ENCODE measurements around the gene TMEM266.

The TMEM266 gene

DNA sequence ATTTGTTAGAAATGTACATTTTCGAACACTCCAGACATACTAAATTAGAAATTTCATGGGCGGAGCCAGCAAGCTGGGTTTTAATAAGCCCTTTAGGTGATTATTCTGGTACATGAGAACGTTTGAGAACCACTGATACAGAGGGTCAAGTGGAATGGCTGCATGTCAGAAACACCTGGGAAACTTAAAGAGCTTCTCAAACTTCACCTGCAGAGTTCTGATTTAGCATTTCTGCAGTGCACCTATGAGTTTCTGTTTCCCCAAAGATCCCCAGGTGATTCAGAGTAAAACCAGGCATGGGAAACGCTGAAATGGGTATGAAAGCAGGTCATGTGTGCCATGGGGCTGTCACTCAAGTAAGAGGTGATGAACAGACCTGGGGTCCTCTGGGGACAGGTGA is 68.1 kb downstream of the TMEM266 start:
- H3K9me3 Mint-ChIP-seq: no peaks in the 10 kb centered on the region
- H3K4me1 Mint-ChIP-seq (ENCODE audit: low read depth): no peaks in the 10 kb centered on the region
- H3K4me3 Mint-ChIP-seq: no peak overlapping the region
- H3K27ac Mint-ChIP-seq: no peak overlapping the region
- no peaks in the 10 kb centered on the region for H3K36me3 Mint-ChIP-seq (ENCODE audit: low read depth)
- peaks cover 6% of the 10 kb centered on the region for H3K27me3 Mint-ChIP-seq (ENCODE audit: low read depth)
- DNase-seq (ENCODE audit: low spot score): no peak

DNA sequence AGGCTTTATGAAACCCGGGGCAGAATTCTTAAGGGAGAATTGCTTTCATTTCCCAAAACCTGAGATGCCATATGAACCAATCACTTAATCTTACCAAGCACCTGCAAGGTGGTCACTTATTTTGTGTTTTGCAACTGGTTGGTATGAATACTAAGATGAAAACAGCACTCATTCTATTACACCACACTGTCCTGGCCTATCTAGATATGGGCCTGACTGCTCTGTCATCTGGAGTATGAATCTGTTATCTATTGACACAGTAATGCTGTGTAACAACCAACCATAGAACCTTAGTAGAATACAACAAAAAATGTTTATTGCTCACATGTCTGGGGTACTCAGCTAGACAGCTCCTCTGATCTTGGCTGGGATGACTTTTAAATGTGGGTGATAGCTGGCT is 74.8 kb downstream of the TMEM266 start:
- Mint-ChIP-seq H3K9me3 (no peaks in the 10 kb centered on the region), H3K36me3 (ENCODE audit: low read depth) (no peaks in the 10 kb centered on the region), H3K4me3 (no peak overlapping the region), H3K4me1 (ENCODE audit: low read depth) (peaks cover 7% of the 10 kb centered on the region), H3K27ac (no peak overlapping the region), H3K27me3 (ENCODE audit: low read depth) (peaks cover 6% of the 10 kb centered on the region)
- DNase-seq (ENCODE audit: low spot score): no peak

DNA sequence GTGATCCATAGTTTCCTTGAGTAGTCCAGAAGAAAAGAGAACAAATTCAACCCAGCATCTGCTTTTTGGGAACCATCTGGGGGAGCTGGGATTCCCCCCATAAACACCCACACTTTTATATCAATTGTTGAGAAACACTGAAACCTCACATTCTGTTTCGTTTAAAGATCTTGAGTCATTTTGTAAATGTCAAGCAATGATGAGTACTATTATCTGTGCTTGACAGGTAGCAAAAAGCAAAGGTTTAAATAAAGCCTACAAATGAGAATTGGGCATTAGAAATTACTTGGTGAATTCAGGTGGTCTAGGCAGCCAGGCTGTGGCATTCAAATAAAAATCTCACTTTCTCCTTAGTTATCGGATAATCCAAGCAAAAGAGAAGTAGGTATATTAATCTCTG is 75.7 kb downstream of the TMEM266 start:
- Mint-ChIP-seq H3K27me3 (ENCODE audit: low read depth) (peaks cover 8% of the 10 kb centered on the region), H3K36me3 (ENCODE audit: low read depth) (no peaks in the 10 kb centered on the region), H3K9me3 (no peaks in the 10 kb centered on the region), H3K4me1 (ENCODE audit: low read depth) (peaks cover 7% of the 10 kb centered on the region), H3K27ac (no peak overlapping the region), H3K4me3 (no peak overlapping the region)
- no peak for DNase-seq (ENCODE audit: low spot score)

DNA sequence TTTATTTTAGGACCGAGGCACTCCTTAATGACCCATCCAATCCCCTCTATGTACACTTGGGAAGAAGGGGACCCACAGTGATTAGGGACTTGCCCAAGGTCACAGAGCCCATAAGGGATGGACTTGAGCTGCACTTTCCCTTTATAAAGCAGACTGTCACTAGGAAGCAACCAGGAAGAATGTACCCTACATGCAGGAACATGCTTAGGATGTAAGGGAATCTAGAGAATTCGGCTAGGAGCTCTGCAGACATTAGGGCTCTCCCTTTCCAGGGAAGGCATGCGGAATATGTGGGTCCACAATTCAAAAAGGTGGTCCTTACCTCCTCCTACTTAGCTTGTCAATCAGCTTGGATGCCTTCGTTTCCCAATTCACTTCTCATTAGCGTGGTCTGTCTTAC is 78.7 kb downstream of the TMEM266 start:
- Mint-ChIP-seq H3K27ac (no peak overlapping the region), H3K27me3 (ENCODE audit: low read depth) (peaks cover 20% of the 10 kb centered on the region), H3K36me3 (ENCODE audit: low read depth) (no peaks in the 10 kb centered on the region), H3K4me3 (no peak overlapping the region), H3K4me1 (ENCODE audit: low read depth) (peaks cover 7% of the 10 kb centered on the region), H3K9me3 (no peaks in the 10 kb centered on the region)
- no peak for DNase-seq (ENCODE audit: low spot score)

DNA sequence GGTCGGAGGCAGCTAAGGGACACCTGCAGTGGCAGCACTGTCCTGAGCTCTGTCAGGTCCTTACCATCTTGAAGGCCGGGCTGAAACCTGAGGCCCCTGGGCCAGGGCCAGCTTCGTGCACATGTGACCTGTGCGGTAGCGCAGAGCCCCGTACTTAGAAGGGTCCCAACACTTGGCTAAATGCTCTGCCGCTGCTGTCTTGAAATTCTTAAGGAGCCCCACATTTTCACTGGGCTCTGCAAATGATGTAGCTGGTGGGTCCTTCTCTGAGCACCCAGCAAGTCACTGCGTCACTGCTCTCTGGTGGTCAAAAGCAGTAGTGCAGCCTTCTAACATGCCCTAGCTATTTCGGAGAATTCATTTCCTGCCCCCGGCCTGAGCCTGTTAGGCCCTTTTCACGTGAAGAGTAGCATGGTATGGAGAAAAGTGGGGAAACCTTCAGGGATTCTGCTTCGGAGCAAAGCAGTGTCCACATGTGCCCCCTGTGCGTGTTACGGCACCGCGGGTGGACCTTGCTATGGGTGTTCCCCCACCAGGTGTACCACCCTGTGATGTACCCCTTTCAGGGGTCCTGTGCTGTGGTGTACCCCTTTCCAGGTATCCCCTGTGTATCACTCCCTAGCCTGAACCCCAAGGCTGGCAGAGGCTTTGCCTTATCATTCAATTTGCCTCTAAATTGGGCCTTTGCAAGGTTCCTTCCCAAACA is 79.7 kb downstream of the TMEM266 start:
- Mint-ChIP-seq H3K4me3 (no peak overlapping the region), H3K27me3 (ENCODE audit: low read depth) (peaks cover 26% of the 10 kb centered on the region), H3K9me3 (no peaks in the 10 kb centered on the region), H3K27ac (no peak overlapping the region), H3K36me3 (ENCODE audit: low read depth) (no peaks in the 10 kb centered on the region), H3K4me1 (ENCODE audit: low read depth) (peaks cover 7% of the 10 kb centered on the region)
- DNase-seq (ENCODE audit: low spot score): peak; percentile 61

DNA sequence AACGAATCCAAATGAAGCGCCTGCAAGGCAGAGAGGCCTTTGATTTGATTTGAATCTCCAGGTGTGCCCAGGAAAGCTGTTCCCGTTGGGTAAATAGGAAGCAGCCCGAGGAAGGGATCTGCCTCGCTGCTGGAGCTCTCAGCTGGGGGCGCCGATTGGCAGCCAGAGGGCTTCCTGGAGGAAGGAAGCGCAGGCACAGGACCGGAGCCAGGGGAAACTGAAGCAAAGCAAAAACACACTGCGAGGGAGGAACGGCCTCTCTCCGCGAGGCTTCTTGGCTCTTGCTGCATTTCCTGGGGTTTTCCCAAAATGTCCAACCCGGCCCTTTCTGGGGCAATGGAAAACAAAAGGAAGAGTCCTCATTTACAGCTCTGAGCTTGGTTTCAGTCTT is 80.3 kb downstream of the TMEM266 start:
- Mint-ChIP-seq H3K27ac (no peak overlapping the region), H3K27me3 (ENCODE audit: low read depth) (peaks cover 27% of the 10 kb centered on the region), H3K36me3 (ENCODE audit: low read depth) (no peaks in the 10 kb centered on the region)

DNA sequence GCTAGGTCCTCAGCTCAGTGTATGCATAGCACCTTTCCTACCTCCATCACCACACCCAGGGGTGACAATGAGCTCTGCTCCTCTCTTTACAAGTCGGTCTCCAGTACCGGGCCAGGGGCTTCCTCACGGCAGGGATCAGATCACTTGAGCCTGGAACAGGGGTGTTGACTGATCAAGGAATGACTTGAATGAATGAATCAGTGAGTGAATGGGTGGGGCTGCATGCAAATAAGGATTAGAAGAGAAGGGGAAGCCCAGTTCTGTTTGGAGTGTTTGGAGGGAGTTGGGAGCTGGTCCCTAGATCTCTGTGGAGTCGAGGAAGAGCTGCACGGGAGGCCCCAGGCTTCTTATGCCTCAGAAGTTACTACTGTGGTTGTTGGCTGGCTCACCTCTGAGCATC is 87.0 kb downstream of the TMEM266 start:
- DNase-seq (ENCODE audit: low spot score): no peak
- H3K4me1 Mint-ChIP-seq (ENCODE audit: low read depth): peaks cover 4% of the 10 kb centered on the region
- no peaks in the 10 kb centered on the region for H3K9me3 Mint-ChIP-seq
- peaks cover 33% of the 10 kb centered on the region for H3K27me3 Mint-ChIP-seq (ENCODE audit: low read depth)
- no peak overlapping the region for H3K4me3 Mint-ChIP-seq
- no peaks in the 10 kb centered on the region for H3K36me3 Mint-ChIP-seq (ENCODE audit: low read depth)
- H3K27ac Mint-ChIP-seq: no peak overlapping the region

More for the DNA sequence above, 80.3 kb downstream of the TMEM266 start:
- Mint-ChIP-seq H3K9me3 (no peaks in the 10 kb centered on the region), H3K4me3 (no peak overlapping the region), H3K4me1 (ENCODE audit: low read depth) (peaks cover 7% of the 10 kb centered on the region)
- no peak for DNase-seq (ENCODE audit: low spot score)

DNA sequence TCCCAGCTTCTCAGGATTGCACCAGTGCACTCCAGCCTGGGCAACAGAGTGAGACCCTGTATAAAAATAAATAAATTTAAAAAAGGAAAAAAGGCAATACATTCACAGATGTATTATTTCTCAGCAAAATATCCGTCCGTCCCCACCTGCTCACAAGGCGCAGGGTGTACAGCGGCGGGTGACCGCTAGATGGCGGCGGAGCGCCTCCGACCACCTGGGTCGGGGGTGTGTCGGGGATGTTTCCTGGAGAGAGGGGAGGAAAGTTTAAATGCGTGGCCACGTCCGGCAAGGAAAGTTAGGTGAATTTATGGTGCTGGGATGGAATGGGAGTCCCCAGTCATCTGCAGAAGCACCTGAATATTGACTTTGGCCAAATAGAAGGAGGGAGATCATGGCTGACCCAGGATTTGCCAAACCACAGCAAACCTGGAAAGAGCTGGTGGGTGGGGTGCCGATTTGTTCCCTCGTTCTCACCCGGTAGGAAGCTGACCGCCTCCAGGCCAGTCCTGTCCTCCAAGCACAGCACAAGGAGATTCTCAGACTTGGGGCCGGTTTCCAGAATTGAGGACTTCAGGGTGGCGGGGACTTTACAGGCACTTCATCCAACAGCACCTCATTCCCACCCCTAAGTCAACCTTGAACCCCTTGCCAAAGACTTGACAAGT is 88.3 kb downstream of the TMEM266 start:
- peaks cover 28% of the 10 kb centered on the region for H3K27me3 Mint-ChIP-seq (ENCODE audit: low read depth)
- peak; percentile 46 for DNase-seq (ENCODE audit: low spot score)
- no peaks in the 10 kb centered on the region for H3K9me3 Mint-ChIP-seq
- H3K4me1 Mint-ChIP-seq (ENCODE audit: low read depth): peaks cover 4% of the 10 kb centered on the region
- no peak overlapping the region for H3K27ac Mint-ChIP-seq
- H3K4me3 Mint-ChIP-seq: no peak overlapping the region
- H3K36me3 Mint-ChIP-seq (ENCODE audit: low read depth): no peaks in the 10 kb centered on the region

DNA sequence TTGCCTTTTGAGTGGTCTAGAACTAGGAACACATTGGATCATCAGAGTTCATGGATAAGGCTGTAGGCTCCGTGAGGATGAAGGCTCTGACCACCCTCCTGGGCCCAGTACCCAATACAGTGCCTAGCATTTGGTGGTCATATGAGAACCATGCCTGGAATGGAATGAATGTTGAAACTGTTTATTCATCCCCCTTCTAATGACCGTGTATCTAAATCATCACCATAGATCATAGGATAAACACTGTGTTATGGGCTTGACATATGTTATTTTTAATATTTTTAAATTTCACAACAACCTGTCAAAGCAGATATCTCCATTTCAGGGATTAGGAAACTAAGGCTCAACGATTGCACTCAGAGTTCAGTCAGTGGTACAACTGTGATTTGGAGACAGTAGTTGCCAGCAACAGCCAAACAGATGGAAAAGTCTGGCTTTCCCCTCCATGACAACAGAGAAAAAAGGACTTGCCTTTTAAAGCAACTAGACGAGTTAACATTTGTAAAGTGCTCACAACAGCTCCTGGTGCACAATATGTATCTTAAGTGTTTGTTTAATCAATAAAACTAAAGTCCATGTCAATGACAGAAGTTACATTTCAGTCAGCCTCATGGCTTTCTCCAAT is 89.6 kb downstream of the TMEM266 start:
- Mint-ChIP-seq H3K27ac (no peak overlapping the region), H3K4me3 (no peak overlapping the region), H3K36me3 (ENCODE audit: low read depth) (no peaks in the 10 kb centered on the region)

DNA sequence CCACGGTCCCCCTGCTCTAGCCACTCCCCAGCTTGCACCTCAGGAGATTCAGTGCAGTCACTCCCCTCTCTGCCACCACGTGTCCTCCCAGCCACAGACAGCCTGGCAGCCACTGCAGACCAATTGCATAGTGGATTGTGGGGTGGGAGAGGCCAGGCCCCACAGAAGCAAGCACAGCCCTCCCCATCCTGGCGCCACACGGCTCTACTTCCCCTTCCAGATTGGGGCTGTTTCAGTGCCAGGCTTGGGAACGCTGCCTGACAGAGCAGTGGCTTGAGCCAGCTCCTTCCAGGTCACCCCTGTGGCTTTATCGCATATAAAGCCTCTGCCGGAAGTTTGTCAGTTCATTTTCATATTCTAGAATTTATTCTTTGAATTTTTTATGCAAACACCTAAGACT is 90.7 kb downstream of the TMEM266 start:
- no peak overlapping the region for H3K27ac Mint-ChIP-seq
- H3K27me3 Mint-ChIP-seq (ENCODE audit: low read depth): peaks cover 15% of the 10 kb centered on the region
- peaks cover 4% of the 10 kb centered on the region for H3K4me1 Mint-ChIP-seq (ENCODE audit: low read depth)
- no peak for DNase-seq (ENCODE audit: low spot score)
- no peaks in the 10 kb centered on the region for H3K9me3 Mint-ChIP-seq
- no peak overlapping the region for H3K4me3 Mint-ChIP-seq
- H3K36me3 Mint-ChIP-seq (ENCODE audit: low read depth): no peaks in the 10 kb centered on the region

More for the DNA sequence above, 89.6 kb downstream of the TMEM266 start:
- H3K27me3 Mint-ChIP-seq (ENCODE audit: low read depth): peaks cover 20% of the 10 kb centered on the region
- H3K9me3 Mint-ChIP-seq: no peaks in the 10 kb centered on the region
- H3K4me1 Mint-ChIP-seq (ENCODE audit: low read depth): peaks cover 4% of the 10 kb centered on the region
- no peak for DNase-seq (ENCODE audit: low spot score)

DNA sequence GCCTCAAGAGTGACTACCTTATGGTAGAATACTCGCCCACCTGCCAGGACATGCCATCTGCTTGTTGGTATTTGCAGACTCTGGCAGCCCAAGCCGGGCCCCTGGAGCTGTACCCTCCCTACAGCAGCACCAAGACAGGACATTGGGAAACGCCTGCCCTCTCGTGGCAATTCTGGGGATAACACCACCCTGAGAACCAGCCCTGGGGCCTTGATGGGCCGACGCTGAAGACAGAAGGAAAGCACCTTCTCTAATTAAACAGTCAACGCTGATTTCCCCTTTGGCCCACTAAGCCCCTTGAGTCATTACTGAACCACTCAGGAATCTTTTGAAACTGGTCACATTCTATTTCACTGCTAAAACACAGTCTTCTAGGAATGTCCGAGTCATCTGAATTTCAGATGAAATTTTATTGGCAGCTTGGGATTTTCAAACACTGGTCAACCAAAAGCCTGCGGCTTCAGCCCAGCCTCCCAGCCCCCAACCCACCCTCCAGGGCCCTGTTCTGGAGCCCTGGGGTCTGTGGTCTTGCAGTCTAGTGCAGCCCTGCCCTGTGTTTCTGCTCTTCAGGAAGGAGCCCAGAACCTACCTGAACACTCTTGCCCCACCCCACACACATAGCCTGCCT is 91.3 kb downstream of the TMEM266 start:
- Mint-ChIP-seq H3K27ac (no peak overlapping the region), H3K27me3 (ENCODE audit: low read depth) (peaks cover 14% of the 10 kb centered on the region), H3K4me1 (ENCODE audit: low read depth) (peaks cover 4% of the 10 kb centered on the region), H3K4me3 (no peak overlapping the region), H3K36me3 (ENCODE audit: low read depth) (no peaks in the 10 kb centered on the region), H3K9me3 (no peaks in the 10 kb centered on the region)
- peak; percentile 63 for DNase-seq (ENCODE audit: low spot score)

DNA sequence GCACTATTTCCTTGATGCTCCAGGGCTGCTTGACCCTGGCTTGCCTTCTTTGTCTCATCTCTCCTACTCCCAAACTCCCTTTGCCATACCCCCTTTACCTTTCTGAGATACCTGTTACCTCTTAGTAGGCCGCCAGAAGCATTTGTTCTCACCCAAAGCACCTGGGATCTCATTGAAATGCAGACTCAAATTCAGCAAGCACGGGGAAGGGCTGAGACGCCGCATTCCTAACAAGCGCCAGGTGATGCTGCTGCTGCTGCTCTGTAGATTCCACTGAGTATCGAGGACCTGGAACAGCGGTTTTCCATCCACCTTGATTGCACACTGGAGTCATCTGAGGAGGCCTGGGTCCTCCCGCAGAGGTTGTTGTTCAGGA is 91.8 kb downstream of the TMEM266 start:
- DNase-seq (ENCODE audit: low spot score): no peak
- H3K4me3 Mint-ChIP-seq: no peak overlapping the region
- peaks cover 4% of the 10 kb centered on the region for H3K4me1 Mint-ChIP-seq (ENCODE audit: low read depth)
- H3K36me3 Mint-ChIP-seq (ENCODE audit: low read depth): no peaks in the 10 kb centered on the region
- H3K27me3 Mint-ChIP-seq (ENCODE audit: low read depth): peaks cover 11% of the 10 kb centered on the region
- no peaks in the 10 kb centered on the region for H3K9me3 Mint-ChIP-seq
- H3K27ac Mint-ChIP-seq: no peak overlapping the region

DNA sequence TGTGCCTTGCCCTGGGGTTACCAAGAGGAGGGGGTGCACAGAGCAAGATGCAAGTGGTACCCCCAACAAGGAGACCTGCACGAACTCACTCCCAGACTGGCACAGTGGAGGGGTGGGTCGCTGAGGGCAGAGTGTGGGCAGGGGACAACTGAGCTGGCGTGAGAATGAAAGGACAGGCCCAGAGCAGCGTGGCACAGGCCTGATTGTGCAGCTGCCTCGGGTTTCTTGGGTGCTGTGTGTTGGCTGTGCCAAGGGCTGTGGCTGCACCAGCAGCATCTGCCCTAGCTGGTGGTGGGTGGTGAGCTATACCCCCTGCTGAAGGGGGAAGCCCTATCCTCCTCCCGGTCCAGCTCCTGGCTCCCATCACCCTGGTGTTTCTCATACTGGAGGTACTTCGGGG is 92.4 kb downstream of the TMEM266 start:
- H3K9me3 Mint-ChIP-seq: no peaks in the 10 kb centered on the region
- no peak for DNase-seq (ENCODE audit: low spot score)
- no peak overlapping the region for H3K27ac Mint-ChIP-seq
- no peaks in the 10 kb centered on the region for H3K36me3 Mint-ChIP-seq (ENCODE audit: low read depth)
- peaks cover 4% of the 10 kb centered on the region for H3K4me1 Mint-ChIP-seq (ENCODE audit: low read depth)
- no peak overlapping the region for H3K4me3 Mint-ChIP-seq
- peaks cover 6% of the 10 kb centered on the region for H3K27me3 Mint-ChIP-seq (ENCODE audit: low read depth)

All from T-helper 2 cell treated with Interferon-gamma antibody and Interleukin-4, amounts not matched to agents 5 μg/mL and 100 μg/mL, for 36 hours (primary cell).